Muscle layer of duodenum (tissue), 2 donors: Measurements from ENCODE around the gene VDAC2.
A peak's percentile ranks its signal among the peaks of the same experiment; 100 is the strongest.

Experiments used
- H3K27ac ChIP-seq: one replicate; pipeline ENCODE4 v1.7.0; 2013; ENCODE audit warnings: mild to moderate bottlenecking, low read length
- H3K27me3 ChIP-seq: one replicate; pipeline ENCODE4 v1.7.0; 2013; ENCODE audit warnings: low read depth, mild to moderate bottlenecking, control low read depth, low read length
- H3K36me3 ChIP-seq, 2 donors: one replicate each; pipeline ENCODE4 v1.7.0; 2013; ENCODE audit warnings: low read length in 2 of 2, control low read depth in 1 of 2, mild to moderate bottlenecking in 1 of 2; ENCODE audit not compliant: insufficient read depth in 2 of 2, control insufficient read depth in 1 of 2
- H3K4me1 ChIP-seq, 2 donors: one replicate each; pipeline ENCODE4 v1.7.0; 2013; ENCODE audit warnings: low read length in 2 of 2, mild to moderate bottlenecking in 2 of 2, control low read depth in 1 of 2, moderate library complexity in 1 of 2; ENCODE audit not compliant: insufficient read depth in 2 of 2, control insufficient read depth in 1 of 2
- H3K4me3 ChIP-seq, 2 donors: one replicate each; pipeline ENCODE4 v1.7.0; 2013; ENCODE audit warnings: low read length in 2 of 2, low read depth in 1 of 2, mild to moderate bottlenecking in 1 of 2
- H3K9me3 ChIP-seq, 2 donors: one replicate each; pipeline ENCODE4 v1.7.0; 2013; ENCODE audit warnings: low read length in 2 of 2, control low read depth in 1 of 2, mild to moderate bottlenecking in 1 of 2; ENCODE audit not compliant: control insufficient read depth in 1 of 2
- donor health status: healthy.

The VDAC2 gene

GRCh38 chr10:75240329-75241076 lies 29.9 kb downstream of the VDAC2 start:
- no peak overlapping the region for H3K27ac ChIP-seq
- no peaks in the 10 kb centered on the region for H3K27me3 ChIP-seq
- H3K4me3 ChIP-seq, result no peak overlapping the region
- no peaks in the 10 kb centered on the region for H3K4me1 ChIP-seq
- no peaks in the 10 kb centered on the region for H3K36me3 ChIP-seq
- no peaks in the 10 kb centered on the region for H3K9me3 ChIP-seq

GRCh38 chr10:75243426-75243825 lies 32.8 kb downstream of the VDAC2 start:
- H3K27me3 ChIP-seq, result no peaks in the 10 kb centered on the region
- no peaks in the 10 kb centered on the region for H3K4me1 ChIP-seq
- H3K4me3 ChIP-seq, result no peak overlapping the region
- H3K36me3 ChIP-seq, result no peaks in the 10 kb centered on the region
- H3K9me3 ChIP-seq, result no peaks in the 10 kb centered on the region
- no peak overlapping the region for H3K27ac ChIP-seq

GRCh38 chr10:75244487-75245353 lies 34.1 kb downstream of the VDAC2 start:
- no peak overlapping the region for H3K4me3 ChIP-seq
- no peaks in the 10 kb centered on the region for H3K27me3 ChIP-seq
- no peaks in the 10 kb centered on the region for H3K36me3 ChIP-seq
- no peaks in the 10 kb centered on the region for H3K9me3 ChIP-seq
- no peak overlapping the region for H3K27ac ChIP-seq
- H3K4me1 ChIP-seq, result no peaks in the 10 kb centered on the region

GRCh38 chr10:75245354-75246250 lies 35.0 kb downstream of the VDAC2 start:
- Histone ChIP-seq H3K27me3 (no peaks in the 10 kb centered on the region), H3K27ac (no peak overlapping the region), H3K36me3 (no peaks in the 10 kb centered on the region)

GRCh38 chr10:75246506-75246905 lies 35.9 kb downstream of the VDAC2 start:
- Histone ChIP-seq H3K27me3 (no peaks in the 10 kb centered on the region), H3K4me3 (no peak overlapping the region), H3K9me3 (no peaks in the 10 kb centered on the region), H3K4me1 (no peaks in the 10 kb centered on the region), H3K27ac (no peak overlapping the region), H3K36me3 (no peaks in the 10 kb centered on the region)

More at GRCh38 chr10:75245354-75246250, 35.0 kb downstream of the VDAC2 start:
- no peaks in the 10 kb centered on the region for H3K4me1 ChIP-seq
- H3K9me3 ChIP-seq, result no peaks in the 10 kb centered on the region
- no peak overlapping the region for H3K4me3 ChIP-seq

GRCh38 chr10:75247797-75248196 lies 37.2 kb downstream of the VDAC2 start:
- Histone ChIP-seq H3K27me3 (no peaks in the 10 kb centered on the region), H3K4me1 (no peaks in the 10 kb centered on the region), H3K27ac (no peak overlapping the region), H3K9me3 (peaks cover 2 to 4% of the 10 kb centered on the region in 2 donors), H3K36me3 (no peaks in the 10 kb centered on the region), H3K4me3 (no peak overlapping the region)

- peaks cover 10 to 13% of the 10 kb centered on the region in 2 donors for H3K9me3 ChIP-seq
Observed at GRCh38 chr10:75250934-75251333, 40.3 kb downstream of the VDAC2 start.

GRCh38 chr10:75253281-75254220 lies 43.0 kb downstream of the VDAC2 start:
- no peaks in the 10 kb centered on the region for H3K4me1 ChIP-seq
- H3K27ac ChIP-seq, result no peak overlapping the region
- peaks cover 10 to 13% of the 10 kb centered on the region in 2 donors for H3K9me3 ChIP-seq
- H3K27me3 ChIP-seq, result no peaks in the 10 kb centered on the region
- peak overlapping the region in 1 of 2 donors; percentile 3 for H3K4me3 ChIP-seq
- H3K36me3 ChIP-seq, result no peaks in the 10 kb centered on the region

More at GRCh38 chr10:75250934-75251333, 40.3 kb downstream of the VDAC2 start:
- Histone ChIP-seq H3K4me1 (no peaks in the 10 kb centered on the region), H3K27ac (no peak overlapping the region), H3K27me3 (no peaks in the 10 kb centered on the region), H3K36me3 (no peaks in the 10 kb centered on the region), H3K4me3 (no peak overlapping the region)

- peaks cover 10 to 13% of the 10 kb centered on the region in 2 donors for H3K9me3 ChIP-seq
Observed at GRCh38 chr10:75254739-75255138, 44.1 kb downstream of the VDAC2 start.

GRCh38 chr10:75260990-75261389 lies 50.4 kb downstream of the VDAC2 start:
- Histone ChIP-seq H3K27ac (no peak overlapping the region), H3K9me3 (peaks cover 0 to 4% of the 10 kb centered on the region in 2 donors), H3K36me3 (no peaks in the 10 kb centered on the region), H3K27me3 (no peaks in the 10 kb centered on the region), H3K4me1 (peaks cover 0 to 4% of the 10 kb centered on the region in 2 donors), H3K4me3 (no peak overlapping the region)

More at GRCh38 chr10:75254739-75255138, 44.1 kb downstream of the VDAC2 start:
- H3K27ac ChIP-seq, result no peak overlapping the region
- no peak overlapping the region for H3K4me3 ChIP-seq
- no peaks in the 10 kb centered on the region for H3K36me3 ChIP-seq
- H3K27me3 ChIP-seq, result no peaks in the 10 kb centered on the region
- no peaks in the 10 kb centered on the region for H3K4me1 ChIP-seq
